BLaER1 treated with 17β-estradiol and CSF1 and Interleukin-3, amounts not matched to agents 10 nM and 100 nM (cell line): ENCODE results near the gene HAPLN3.
A peak's percentile ranks its signal among the peaks of the same experiment; 100 is the strongest.

Experiments used
- H3K27ac ChIP-seq, 11 experiments: shearing (Covaris generic); formaldehyde crosslinking; 2 replicates each; pipeline ENCODE4 v1.8.1; 2022
- H3K27me3 ChIP-seq, 11 experiments: shearing (Covaris generic); formaldehyde crosslinking; 2 replicates each; pipeline ENCODE4 v1.8.1; 2022
- H3K36me3 ChIP-seq, 11 experiments: shearing (Covaris generic); formaldehyde crosslinking; 2 replicates each; pipeline ENCODE4 v1.8.1; 2022
- H3K4me1 ChIP-seq, 10 experiments: shearing (Covaris generic); formaldehyde crosslinking; 2 replicates each; pipeline ENCODE4 v1.8.1; 2022
- H3K4me2 ChIP-seq, 11 experiments: shearing (Covaris generic); formaldehyde crosslinking; 2 replicates each; pipeline ENCODE4 v1.8.1; 2022
- H3K4me3 ChIP-seq, 10 experiments: shearing (Covaris generic); formaldehyde crosslinking; 2 replicates each; pipeline ENCODE4 v1.8.1; 2022
- H3K9ac ChIP-seq, 11 experiments: shearing (Covaris generic); formaldehyde crosslinking; 2 replicates each; pipeline ENCODE4 v1.8.1; 2022
- H3K9me3 ChIP-seq, 11 experiments: shearing (Covaris generic); formaldehyde crosslinking; replicated peaks in 1 of 11; 2 replicates each; pipeline ENCODE4 v1.8.1; 2022
- H4K20me1 ChIP-seq, 11 experiments: shearing (Covaris generic); formaldehyde crosslinking; 2 replicates each; pipeline ENCODE4 v1.8.1; 2022
- Cebpa-rat ChIP-seq, 11 experiments: shearing (Covaris generic); IDR thresholded peaks; 2 replicates each; pipeline ENCODE4 v1.8.1; 2022

Gene HAPLN3

DNA sequence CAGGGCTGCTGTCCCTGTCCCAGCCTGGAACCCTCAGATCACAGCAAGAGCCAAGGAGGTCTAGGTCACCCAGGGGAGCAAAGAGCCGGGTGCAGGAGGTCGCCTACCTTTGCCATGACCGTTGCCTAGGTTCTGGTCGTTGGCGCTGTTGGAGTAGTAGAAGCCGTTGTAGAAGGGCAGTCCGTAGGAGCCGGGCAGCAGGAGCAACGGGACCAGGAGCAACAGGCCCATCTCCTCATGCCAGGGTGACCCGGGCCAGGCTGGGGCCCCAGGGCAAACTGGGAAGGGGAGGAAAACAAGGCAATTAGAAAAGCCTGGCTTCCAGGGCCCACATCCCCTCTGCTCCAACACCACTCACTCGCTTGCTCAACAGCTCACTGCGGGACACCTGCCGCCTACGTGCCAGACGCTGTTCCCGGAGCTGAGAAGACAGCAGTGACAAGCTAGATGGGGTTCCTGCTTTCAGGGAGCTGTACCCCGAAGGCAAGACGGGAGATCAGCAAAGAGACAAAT lies 8.2 kb downstream of the HAPLN3 start:
- Histone ChIP-seq H3K27me3 (no peaks in the 10 kb centered on the region), H3K9me3 (no peaks in the 10 kb centered on the region), H4K20me1 (no peaks in the 10 kb centered on the region; a peak in 1 of 22 replicates), H3K4me3 (no peak overlapping the region), H3K27ac (no peak overlapping the region), H3K9ac (no peak overlapping the region), H3K36me3 (no peaks in the 10 kb centered on the region), H3K4me1 (peaks cover 0 to 6% (median under 1%) of the 10 kb centered on the region in 10 experiments; a peak in 10 of 20 replicates), H3K4me2 (no peak overlapping the region)
- TF ChIP-seq Cebpa-rat (IDR thresholded peaks at IDR 0.05), result no peak

DNA sequence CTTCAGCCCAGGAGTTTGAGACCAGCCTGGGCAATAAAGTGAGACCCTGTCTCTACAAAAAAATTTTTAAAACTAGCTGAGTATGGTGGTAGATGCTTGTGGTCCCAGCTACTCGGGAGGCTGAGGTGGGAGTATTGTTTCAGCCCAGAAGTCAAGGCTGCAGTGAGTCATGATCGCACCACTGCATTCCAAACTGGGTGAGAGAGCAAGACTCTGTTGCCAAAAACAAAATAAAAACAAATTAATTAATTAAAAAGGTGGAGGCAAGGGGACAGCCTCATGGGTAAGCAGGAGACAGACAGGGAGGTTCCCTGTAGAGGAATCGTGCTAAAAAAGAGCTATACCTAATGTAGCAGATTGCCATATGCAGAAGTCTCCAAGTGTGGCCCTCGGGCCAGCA lies 12.6 kb downstream of the HAPLN3 start:
- TF ChIP-seq Cebpa-rat (IDR thresholded peaks at IDR 0.05), result no peak
- Histone ChIP-seq H4K20me1 (peaks cover 0 to 5% (median 0%) of the 10 kb centered on the region in 11 experiments; a peak in 2 of 22 replicates), H3K27ac (no peak overlapping the region), H3K27me3 (no peaks in the 10 kb centered on the region), H3K4me1 (peaks cover 0 to 25% (median 16%) of the 10 kb centered on the region in 10 experiments; a peak in 12 of 20 replicates), H3K9me3 (no peaks in the 10 kb centered on the region), H3K4me2 (no peak overlapping the region), H3K36me3 (no peaks in the 10 kb centered on the region), H3K9ac (no peak overlapping the region), H3K4me3 (no peak overlapping the region)

DNA sequence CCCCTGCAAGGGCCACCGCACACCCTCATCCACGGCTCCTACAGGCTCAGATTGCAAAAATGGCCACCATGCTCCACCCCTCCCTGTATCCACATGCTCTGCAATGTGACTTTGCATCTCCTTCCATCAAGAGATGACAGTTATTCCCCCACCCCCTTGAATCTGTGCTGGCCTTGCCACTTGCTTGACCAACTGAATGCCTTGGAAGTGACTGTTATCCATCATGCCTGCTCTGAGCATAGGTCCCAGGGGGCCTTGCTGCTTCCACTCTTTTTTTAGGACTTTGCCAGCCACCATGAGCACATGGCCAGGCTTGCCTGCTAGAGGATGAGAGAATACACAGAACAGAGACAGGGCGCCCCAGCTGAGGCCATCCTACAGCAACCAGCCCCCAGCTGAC lies 13.6 kb downstream of the HAPLN3 start:
- TF ChIP-seq Cebpa-rat (IDR thresholded peaks at IDR 0.05), result no peak
- Histone ChIP-seq H4K20me1 (peaks cover 0 to 6% (median 0%) of the 10 kb centered on the region in 11 experiments; a peak in 2 of 22 replicates), H3K9ac (no peak overlapping the region), H3K4me1 (peaks cover 0 to 33% (median 23%) of the 10 kb centered on the region in 10 experiments; a peak in 13 of 20 replicates), H3K27ac (no peak overlapping the region), H3K36me3 (no peaks in the 10 kb centered on the region), H3K4me3 (no peak overlapping the region), H3K27me3 (no peaks in the 10 kb centered on the region), H3K9me3 (no peaks in the 10 kb centered on the region), H3K4me2 (peak overlapping the region in 7 of 11 experiments; percentile 0 to 56 (median 38); a peak in 8 of 22 replicates)

DNA sequence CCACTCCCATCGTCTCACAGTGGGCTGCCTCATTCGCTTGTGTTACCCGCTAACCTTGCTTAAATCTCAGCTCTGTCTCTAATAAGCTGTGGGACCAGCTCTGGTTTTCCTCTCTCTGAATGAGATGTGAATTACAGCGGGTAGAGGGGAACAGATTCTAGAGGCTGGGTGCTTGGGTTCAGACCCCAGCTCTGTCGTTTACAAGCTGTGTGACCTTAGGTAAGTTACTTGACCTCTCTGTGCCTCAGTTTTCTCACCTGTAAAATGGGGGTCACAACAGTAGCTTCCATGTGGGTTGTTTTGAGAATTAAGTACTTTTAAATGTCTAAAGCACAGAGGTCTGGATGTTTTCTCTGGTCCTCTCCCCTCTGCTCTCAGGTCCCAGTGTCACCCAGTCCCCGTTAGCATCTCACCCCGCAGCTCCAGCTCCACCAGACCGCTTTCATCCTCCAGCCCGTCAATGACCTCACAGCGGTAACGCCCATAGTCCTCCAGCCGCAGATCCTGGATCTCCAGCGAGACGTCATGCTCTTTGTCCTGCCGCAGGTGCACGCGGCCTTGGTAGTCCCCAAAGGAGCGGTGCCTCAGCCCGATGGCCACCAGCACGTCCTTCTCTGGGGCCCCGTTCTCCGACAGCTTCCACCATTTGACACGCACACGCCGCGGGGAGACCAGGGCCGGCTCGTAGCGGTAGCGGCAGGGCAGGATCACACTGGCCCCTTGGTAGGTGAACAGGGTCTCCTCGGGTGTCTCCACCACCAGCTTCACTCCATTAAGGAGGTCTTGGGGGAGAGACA lies 14.2 kb downstream of the HAPLN3 start:
- no peaks in the 10 kb centered on the region for H3K9me3 ChIP-seq
- no peak for TF ChIP-seq Cebpa-rat (IDR thresholded peaks at IDR 0.05)

DNA sequence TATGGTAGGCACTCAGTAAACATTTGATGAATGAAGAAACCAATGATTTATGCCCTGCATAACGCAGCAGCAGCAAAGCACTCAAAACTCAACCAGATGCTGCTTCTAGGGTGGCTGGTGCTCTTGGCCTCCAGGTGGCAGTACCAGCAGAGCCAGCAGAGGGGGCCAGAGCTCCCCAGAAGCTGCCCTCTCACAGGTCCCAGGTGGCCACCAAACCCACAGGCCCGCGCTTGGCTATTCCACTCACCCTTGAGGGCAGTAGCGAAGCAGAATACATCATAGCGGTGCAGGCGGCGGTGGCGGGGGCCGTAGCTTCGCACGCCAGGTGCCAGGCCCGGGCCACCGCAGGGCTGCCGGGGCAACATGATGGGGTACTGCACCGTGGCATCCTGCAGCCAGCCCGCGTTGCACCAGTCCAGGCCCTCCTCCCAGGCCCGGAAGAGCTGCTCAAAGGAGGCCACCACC lies 16.6 kb downstream of the HAPLN3 start:
- Histone ChIP-seq H3K9me3 (no peaks in the 10 kb centered on the region), H3K4me1 (peaks cover 0 to 33% (median 23%) of the 10 kb centered on the region in 10 experiments; a peak in 13 of 20 replicates), H4K20me1 (peaks cover 0 to 6% (median 0%) of the 10 kb centered on the region in 11 experiments; a peak in 2 of 22 replicates), H3K36me3 (no peaks in the 10 kb centered on the region), H3K9ac (no peak overlapping the region), H3K27me3 (no peaks in the 10 kb centered on the region), H3K27ac (no peak overlapping the region), H3K4me2 (peak overlapping the region; percentile 20 to 68 (median 47); a peak in 19 of 22 replicates), H3K4me3 (no peak overlapping the region)
- TF ChIP-seq Cebpa-rat (IDR thresholded peaks at IDR 0.05), result no peak

More for the DNA sequence above, 14.2 kb downstream of the HAPLN3 start:
- no peak overlapping the region for H3K9ac ChIP-seq
- no peak overlapping the region for H3K4me3 ChIP-seq
- H3K4me1 ChIP-seq, result peaks cover 0 to 33% (median 23%) of the 10 kb centered on the region in 10 experiments; a peak in 13 of 20 replicates
- H3K27ac ChIP-seq, result no peak overlapping the region
- no peaks in the 10 kb centered on the region for H3K36me3 ChIP-seq
- H3K27me3 ChIP-seq, result no peaks in the 10 kb centered on the region
- H4K20me1 ChIP-seq, result peaks cover 0 to 6% (median 0%) of the 10 kb centered on the region in 11 experiments; a peak in 2 of 22 replicates
- peak overlapping the region in 6 of 11 experiments; percentile 19 to 56 (median 40); a peak in 9 of 22 replicates for H3K4me2 ChIP-seq

DNA sequence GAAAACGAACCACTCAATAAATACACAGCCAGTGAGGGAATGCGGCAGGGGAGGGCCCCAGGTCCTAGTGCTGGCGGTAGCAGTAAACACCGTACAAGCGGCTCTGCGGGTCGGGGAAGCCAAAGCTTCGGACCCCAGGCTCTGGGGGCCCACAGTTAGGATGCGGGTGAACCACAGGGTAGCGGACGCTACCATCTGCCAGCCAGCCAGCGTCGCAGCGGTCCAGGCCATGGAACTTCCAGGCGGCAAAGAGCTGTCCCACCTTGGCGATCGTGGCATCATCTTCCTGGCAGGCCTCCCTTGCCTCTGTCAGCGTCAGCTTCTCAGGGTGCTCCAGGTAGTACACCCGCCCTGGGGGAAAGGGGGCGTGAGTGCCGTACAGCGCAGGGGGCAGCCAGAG lies 17.4 kb downstream of the HAPLN3 start:
- no peak for TF ChIP-seq Cebpa-rat (IDR thresholded peaks at IDR 0.05)
- H3K27ac ChIP-seq, result no peak overlapping the region
- peaks cover 0 to 6% (median 0%) of the 10 kb centered on the region in 11 experiments; a peak in 2 of 22 replicates for H4K20me1 ChIP-seq
- no peak overlapping the region for H3K9ac ChIP-seq
- H3K9me3 ChIP-seq, result no peaks in the 10 kb centered on the region
- H3K27me3 ChIP-seq, result no peaks in the 10 kb centered on the region
- H3K4me3 ChIP-seq, result no peak overlapping the region
- no peaks in the 10 kb centered on the region for H3K36me3 ChIP-seq
- peak overlapping the region in 4 of 11 experiments; percentile 25 to 36 (median 32); a peak in 3 of 22 replicates for H3K4me2 ChIP-seq
- H3K4me1 ChIP-seq, result peaks cover 0 to 33% (median 23%) of the 10 kb centered on the region in 10 experiments; a peak in 13 of 20 replicates

DNA sequence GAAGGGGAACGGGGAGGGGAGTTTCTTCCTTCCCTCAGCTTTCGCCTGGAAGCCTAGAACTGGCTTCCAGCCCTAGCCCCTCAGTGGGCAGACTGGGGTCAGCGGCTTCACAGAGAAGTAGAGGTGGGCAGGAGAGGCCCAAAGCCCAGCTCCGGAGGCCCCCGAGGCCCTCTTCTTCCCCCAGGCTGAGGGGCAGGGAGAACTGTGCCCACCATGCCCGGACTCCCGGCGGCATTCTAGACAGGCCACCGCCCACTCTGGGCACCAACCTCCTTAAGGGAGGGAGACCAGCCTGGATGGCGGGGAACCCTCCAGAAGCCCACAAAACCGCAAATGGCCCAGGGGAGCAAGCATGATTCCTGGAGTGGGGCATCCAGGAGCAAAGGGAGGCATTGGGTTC lies 17.9 kb downstream of the HAPLN3 start:
- Histone ChIP-seq H3K9me3 (no peaks in the 10 kb centered on the region), H3K27ac (no peak overlapping the region), H3K9ac (no peak overlapping the region), H3K4me3 (no peak overlapping the region), H3K36me3 (no peaks in the 10 kb centered on the region), H3K4me1 (peaks cover 0 to 33% (median 23%) of the 10 kb centered on the region in 10 experiments; a peak in 13 of 20 replicates), H4K20me1 (peaks cover 0 to 6% (median 0%) of the 10 kb centered on the region in 11 experiments; a peak in 2 of 22 replicates), H3K4me2 (peak overlapping the region in 8 of 11 experiments; percentile 19 to 41 (median 28); a peak in 11 of 22 replicates), H3K27me3 (no peaks in the 10 kb centered on the region)
- no peak for TF ChIP-seq Cebpa-rat (IDR thresholded peaks at IDR 0.05)

DNA sequence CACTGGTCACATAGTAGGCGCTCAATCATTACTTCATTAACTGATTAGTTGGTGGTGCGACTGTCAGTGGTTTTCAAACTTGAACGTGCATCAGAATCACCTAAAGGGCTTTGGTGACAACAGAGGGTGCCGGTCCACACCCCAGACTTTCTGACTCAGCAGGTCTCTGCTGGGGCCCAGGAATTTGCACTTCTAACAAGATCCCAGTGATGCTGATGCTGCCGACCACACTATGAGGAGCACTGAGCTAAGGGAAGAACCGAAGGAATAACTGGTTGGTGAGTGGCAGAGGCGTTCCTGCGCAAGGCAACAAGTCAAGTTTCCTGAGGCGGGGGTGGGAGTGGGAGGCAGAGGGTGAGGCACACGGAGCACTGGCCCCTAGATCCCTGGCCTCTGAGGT lies 18.8 kb downstream of the HAPLN3 start:
- peaks cover 0 to 6% (median 0%) of the 10 kb centered on the region in 11 experiments; a peak in 3 of 22 replicates for H4K20me1 ChIP-seq
- H3K27ac ChIP-seq, result no peak overlapping the region
- no peaks in the 10 kb centered on the region for H3K36me3 ChIP-seq
- H3K4me1 ChIP-seq, result peaks cover 0 to 25% (median 17%) of the 10 kb centered on the region in 10 experiments; a peak in 13 of 20 replicates
- no peaks in the 10 kb centered on the region for H3K9me3 ChIP-seq
- H3K4me3 ChIP-seq, result no peak overlapping the region
- H3K4me2 ChIP-seq, result no peak overlapping the region
- H3K9ac ChIP-seq, result no peak overlapping the region
- H3K27me3 ChIP-seq, result no peaks in the 10 kb centered on the region
- TF ChIP-seq Cebpa-rat (IDR thresholded peaks at IDR 0.05), result no peak

DNA sequence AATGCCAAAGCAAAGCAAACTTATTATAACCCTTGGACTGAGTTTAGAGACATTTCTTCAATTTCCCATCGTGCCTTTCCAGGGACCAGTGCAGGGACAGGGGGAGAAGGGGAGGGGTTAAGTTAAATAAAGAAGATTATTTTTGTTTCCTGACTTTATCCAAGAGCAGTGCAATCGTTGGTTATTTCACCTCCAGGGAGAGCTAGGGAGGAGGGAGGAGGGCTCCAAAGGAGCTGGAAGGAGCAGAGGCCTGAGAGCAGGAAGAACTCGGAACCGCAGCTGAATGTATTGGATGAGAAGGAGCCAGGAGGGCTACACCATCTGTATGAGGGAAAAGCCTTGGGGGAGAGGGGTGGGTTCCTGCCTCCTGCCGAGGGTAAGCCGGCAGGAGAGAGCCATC lies 20.7 kb downstream of the HAPLN3 start:
- Histone ChIP-seq H3K4me2 (no peak overlapping the region), H3K36me3 (no peaks in the 10 kb centered on the region), H3K9ac (no peak overlapping the region), H3K4me3 (no peak overlapping the region), H3K27ac (no peak overlapping the region), H3K9me3 (no peaks in the 10 kb centered on the region), H3K4me1 (peaks cover 0 to 22% (median 15%) of the 10 kb centered on the region in 10 experiments; a peak in 12 of 20 replicates), H3K27me3 (no peaks in the 10 kb centered on the region), H4K20me1 (peaks cover 0 to 6% (median 0%) of the 10 kb centered on the region in 11 experiments; a peak in 3 of 22 replicates)
- TF ChIP-seq Cebpa-rat (IDR thresholded peaks at IDR 0.05), result no peak
